Upper lobe of right lung (tissue), 1 donor: ENCODE data around the gene DYNC2LI1. TPM values are rescaled to one million over a fixed set of nuclear protein-coding genes. Genes with fewer than 3 reads are reported as not detected.

Source experiments
- ATAC-seq: fragments of 200-7000 bp; cut with Tn5 transposase; one replicate; pipeline ENCODE4 v1.9.1; 2020; ENCODE audit warnings: mild to moderate bottlenecking, moderate library complexity
- DNase-seq: peaks from one replicate; pipeline ENCODE4 v3.0.0-alpha.2; 2020
- H3K27ac ChIP-seq: fragments of 200-600 bp; one replicate; pipeline ENCODE4 v1.8.0; 2022
- H3K27me3 ChIP-seq: fragments of 200-600 bp; one replicate; pipeline ENCODE4 v1.8.0; 2022; ENCODE audit warnings: mild to moderate bottlenecking
- H3K36me3 ChIP-seq: fragments of 200-600 bp; one replicate; pipeline ENCODE4 v1.8.0; 2022
- H3K4me1 ChIP-seq: fragments of 200-600 bp; one replicate; pipeline ENCODE4 v1.8.0; 2022
- H3K4me3 ChIP-seq: fragments of 200-600 bp; one replicate; pipeline ENCODE4 v1.8.0; 2022; ENCODE audit warnings: mild to moderate bottlenecking
- H3K9me3 ChIP-seq: fragments of 200-600 bp; one replicate; pipeline ENCODE4 v1.8.0; 2022
- CTCF ChIP-seq: fragments of 200-600 bp; IDR thresholded peaks from one replicate; pipeline ENCODE4 v1.8.0; 2022; ENCODE audit warnings: antibody characterized with exemption
- intact Hi-C: fragments of 100-400 bp; cut with DNase I; formaldehyde crosslinking; loops from one replicate; pipeline ENCODE4 v1.11.0; 2022
- total RNA-seq: library from RNA; stranded (reverse); fragmentation: NEBNext Ultra II Directional; extraction: Animal tissue kit (Norgen Biotek cat#: 25700); gene quantifications from one replicate; pipeline ENCODE4 v1.2.1, GENCODE V29; 2021
- donor health status: DM: no; HTN: yes; CAD: no; lungs with severe emphysema.

The DYNC2LI1 gene
- total RNA-seq, 1 donor from 2014 or later = 22.4 TPM

- ATAC-seq = no peak
- peaks cover 20% of the 10 kb centered on the region for H3K36me3 ChIP-seq
- intact Hi-C loops = no loop called here
- no peak overlapping the region for H3K4me3 ChIP-seq
- TF ChIP-seq CTCF = no peak
- H3K27me3 ChIP-seq = no peaks in the 10 kb centered on the region
- H3K9me3 ChIP-seq = no peaks in the 10 kb centered on the region
- H3K4me1 ChIP-seq = no peaks in the 10 kb centered on the region
- DNase-seq = no peak
- H3K27ac ChIP-seq = no peak overlapping the region
Observed at GRCh38 chr2:43796206-43796605, 22.4 kb downstream of the DYNC2LI1 start.

GRCh38 chr2:43798300-43798699, 24.5 kb downstream of the DYNC2LI1 start:
- Histone ChIP-seq H3K9me3 (no peaks in the 10 kb centered on the region), H3K27ac (no peak overlapping the region), H3K27me3 (no peaks in the 10 kb centered on the region), H3K4me3 (no peak overlapping the region), H3K36me3 (peaks cover 20% of the 10 kb centered on the region), H3K4me1 (no peaks in the 10 kb centered on the region)
- DNase-seq (no peak), ATAC-seq (no peak)
- intact Hi-C loops = no loop called here
- no peak for TF ChIP-seq CTCF

- H3K4me1 ChIP-seq = no peaks in the 10 kb centered on the region
- ATAC-seq = no peak
Observed at GRCh38 chr2:43800894-43801293, 27.1 kb downstream of the DYNC2LI1 start.

GRCh38 chr2:43802135-43802534, 28.3 kb downstream of the DYNC2LI1 start:
- Histone ChIP-seq H3K27ac (no peak overlapping the region), H3K4me1 (no peaks in the 10 kb centered on the region), H3K27me3 (no peaks in the 10 kb centered on the region), H3K36me3 (peaks cover 27% of the 10 kb centered on the region), H3K9me3 (no peaks in the 10 kb centered on the region), H3K4me3 (no peak overlapping the region)
- DNase-seq (no peak), ATAC-seq (no peak)
- intact Hi-C loops = no loop called here
- no peak for TF ChIP-seq CTCF

More at GRCh38 chr2:43800894-43801293, 27.1 kb downstream of the DYNC2LI1 start:
- no peak for TF ChIP-seq CTCF
- Histone ChIP-seq H3K9me3 (no peaks in the 10 kb centered on the region), H3K27me3 (no peaks in the 10 kb centered on the region), H3K27ac (no peak overlapping the region), H3K36me3 (peaks cover 22% of the 10 kb centered on the region), H3K4me3 (no peak overlapping the region)
- intact Hi-C loops = no loop called here
- no peak for DNase-seq

- ATAC-seq = no peak
- TF ChIP-seq CTCF = no peak
Observed at GRCh38 chr2:43803113-43803512, 29.3 kb downstream of the DYNC2LI1 start.

GRCh38 chr2:43806719-43807031, 32.8 kb downstream of the DYNC2LI1 start:
- DNase-seq (no peak), ATAC-seq (no peak)
- peaks cover 52% of the 10 kb centered on the region for H3K36me3 ChIP-seq
- intact Hi-C loops = no loop called here
- TF ChIP-seq CTCF = no peak
- H3K4me1 ChIP-seq = no peaks in the 10 kb centered on the region
- no peak overlapping the region for H3K27ac ChIP-seq
- no peaks in the 10 kb centered on the region for H3K27me3 ChIP-seq
- H3K4me3 ChIP-seq = no peak overlapping the region
- H3K9me3 ChIP-seq = no peaks in the 10 kb centered on the region

More at GRCh38 chr2:43803113-43803512, 29.3 kb downstream of the DYNC2LI1 start:
- H3K9me3 ChIP-seq = no peaks in the 10 kb centered on the region
- no peaks in the 10 kb centered on the region for H3K27me3 ChIP-seq
- no peaks in the 10 kb centered on the region for H3K4me1 ChIP-seq
- no peak for DNase-seq
- H3K4me3 ChIP-seq = no peak overlapping the region
- H3K27ac ChIP-seq = no peak overlapping the region
- intact Hi-C loops = no loop called here
- peaks cover 35% of the 10 kb centered on the region for H3K36me3 ChIP-seq
